GM10847 (cell line): ENCODE data around the gene TTLL11.

Experiments used
- POLR2A ChIP-seq: IDR thresholded peaks from 2 replicates; pipeline ENCODE4 v1.6.1; 2011; ENCODE audit not compliant: insufficient read length; ENCODE audit errors: extremely low read depth

Gene TTLL11

GRCh38 chr9:122078557-122078956, 14.6 kb downstream of the TTLL11 start:
- TF ChIP-seq POLR2A, result no peak

- no peak for TF ChIP-seq POLR2A
Measured at GRCh38 chr9:122076773-122077172, 16.3 kb downstream of the TTLL11 start.

- TF ChIP-seq POLR2A, result no peak
Measured at GRCh38 chr9:122076117-122076516, 17.0 kb downstream of the TTLL11 start.

- no peak for TF ChIP-seq POLR2A
Measured at GRCh38 chr9:122075135-122076030, 17.7 kb downstream of the TTLL11 start.

- TF ChIP-seq POLR2A, result no peak
Measured at GRCh38 chr9:122071715-122072114, 21.4 kb downstream of the TTLL11 start.

- TF ChIP-seq POLR2A, result no peak
Measured at GRCh38 chr9:122070728-122071515, 22.2 kb downstream of the TTLL11 start.

GRCh38 chr9:122065923-122066629, 27.0 kb downstream of the TTLL11 start:
- no peak for TF ChIP-seq POLR2A

- TF ChIP-seq POLR2A, result no peak
Measured at GRCh38 chr9:122060481-122060880, 32.6 kb downstream of the TTLL11 start.

GRCh38 chr9:122059955-122060324, 33.2 kb downstream of the TTLL11 start:
- no peak for TF ChIP-seq POLR2A

GRCh38 chr9:122059214-122059954, 33.7 kb downstream of the TTLL11 start:
- no peak for TF ChIP-seq POLR2A

GRCh38 chr9:122058709-122059108, 34.4 kb downstream of the TTLL11 start:
- TF ChIP-seq POLR2A, result no peak

- TF ChIP-seq POLR2A, result no peak
Measured at GRCh38 chr9:122058051-122058450, 35.1 kb downstream of the TTLL11 start.

GRCh38 chr9:122057211-122057610, 35.9 kb downstream of the TTLL11 start:
- no peak for TF ChIP-seq POLR2A

GRCh38 chr9:122056484-122056883, 36.6 kb downstream of the TTLL11 start:
- TF ChIP-seq POLR2A, result no peak

GRCh38 chr9:122055701-122056100, 37.4 kb downstream of the TTLL11 start:
- no peak for TF ChIP-seq POLR2A
